HepG2 (cell line): ENCODE results near the gene CCDC14. TPM values are rescaled to one million over a fixed set of nuclear protein-coding genes. Genes with fewer than 3 reads are reported as not detected.

Experiments
- ATAC-seq: fragments of 200-7000 bp; cut with Tn5 transposase; 3 replicates; pipeline ENCODE4 v1.9.1; 2020; ENCODE audit warnings: mild to moderate bottlenecking, moderate library complexity
- BruUV-seq: library from RNA; stranded (reverse); fragments of 400-500 nt; replicated peaks from 2 replicates; lab custom pipeline; 2021; lab: Mats Ljungman, UMichigan
- CTCF ChIA-PET: fragments of 300-600 bp; formaldehyde crosslinking; extraction: SDS; loops from one replicate; lab custom pipeline; 2021; ENCODE audit warnings: low total read pairs, inconsistent platforms, low intra/inter-chr PET ratio; lab: Yijun Ruan, JAX
- POLR2A ChIA-PET: fragments of 350-600 bp; sonication (Branson Sonifier 250); formaldehyde crosslinking; loops from one replicate; lab custom pipeline; 2020; ENCODE audit warnings: antibody characterized with exemption, inconsistent platforms; lab: Yijun Ruan, JAX
- DNase-seq: peaks from one replicate; pipeline ENCODE4 v3.0.0-alpha.2; 2015; ENCODE audit warnings: low spot score
- FAIRE-seq: peaks from 3 replicates; lab custom pipeline; 2011; peaks lifted over from hg19 to GRCh38; lab: Jason Lieb, UNC
- H2AFZ ChIP-seq: one replicate; pipeline ENCODE4 v1.6.1; 2011; ENCODE audit warnings: low read length, inconsistent platforms
- H3K27ac ChIP-seq: fragments of 300-600 bp; 3 replicates; pipeline ENCODE4 v1.8.0; 2011; ENCODE audit warnings: mixed run types, mild to moderate bottlenecking, mixed read lengths, low read length, inconsistent platforms; ENCODE audit not compliant: insufficient read depth; ENCODE audit errors: extremely low read length
- H3K27me3 ChIP-seq, 2 experiments: fragments of 200-600 bp in 1 of 2; 2 replicates in 1 of 2; 3 replicates in 1 of 2; pipeline versions ENCODE4 v1.6.0 to v1.8.0; 2011; ENCODE audit warnings: low read length in 2 of 2, mild to moderate bottlenecking in 2 of 2, moderate library complexity in 2 of 2, inconsistent platforms in 1 of 2; ENCODE audit not compliant: insufficient read depth in 2 of 2, control insufficient read depth in 1 of 2
- H3K36me3 ChIP-seq, 2 experiments: fragments of 200-600 bp in 1 of 2; replicated peaks in 1 of 2; 2 replicates in 1 of 2; 3 replicates in 1 of 2; pipeline versions ENCODE4 v1.5.1 to v1.8.0; 2011; ENCODE audit warnings: low read length in 2 of 2, inconsistent platforms in 1 of 2; ENCODE audit not compliant: insufficient read depth in 2 of 2, control insufficient read depth in 1 of 2
- H3K4me1 ChIP-seq: 2 replicates; pipeline ENCODE4 v1.5.1; 2012; ENCODE audit warnings: low read length, inconsistent platforms; ENCODE audit not compliant: insufficient read depth
- H3K4me2 ChIP-seq: 2 replicates; pipeline ENCODE4 v1.6.0; 2011; ENCODE audit warnings: low read depth, low read length, inconsistent platforms
- H3K4me3 ChIP-seq, 3 experiments: fragments of 200-600 bp in 1 of 3; sonication (generic), shearing (Covaris generic) in 1 of 3; replicated peaks in 1 of 3; 2 replicates each; pipeline ENCODE4 v1.5.1; 2011 to 2016; ENCODE audit warnings: low read length in 3 of 3, inconsistent platforms in 2 of 3, low read depth in 2 of 3, mild to moderate bottlenecking in 2 of 3, control low read depth in 1 of 3, mixed read lengths in 1 of 3; ENCODE audit not compliant: insufficient read depth in 1 of 3
- H3K79me2 ChIP-seq: one replicate; pipeline ENCODE4 v1.6.1; 2011; ENCODE audit warnings: low read length, inconsistent platforms; ENCODE audit not compliant: insufficient read depth
- H3K9ac ChIP-seq: 2 replicates; pipeline ENCODE4 v1.6.0; 2011; ENCODE audit warnings: mild to moderate bottlenecking, low read depth, low read length, inconsistent platforms; ENCODE audit not compliant: insufficient read depth
- H3K9me3 ChIP-seq: 2 replicates; pipeline ENCODE4 v1.5.1; 2012; ENCODE audit warnings: mild to moderate bottlenecking, low read length
- H4K20me1 ChIP-seq: 2 replicates; pipeline ENCODE4 v1.6.0; 2011; ENCODE audit warnings: inconsistent platforms, mild to moderate bottlenecking, low read length, moderate library complexity; ENCODE audit not compliant: insufficient read depth
- CENPT ChIP-seq: sonication (generic); formaldehyde crosslinking; IDR thresholded peaks from 2 replicates; pipeline ENCODE4 v1.8.0; 2022; ENCODE audit warnings: low read depth, mild to moderate bottlenecking, moderate library complexity, missing genetic modification reagents
- CHD2 ChIP-seq: IDR thresholded peaks from 2 replicates; pipeline ENCODE4 v1.6.1; 2011; ENCODE audit warnings: low read depth, low read length, improper control_type of control experiment
- MAZ ChIP-seq, 2 experiments: sonication (generic) in 1 of 2; formaldehyde crosslinking in 1 of 2; IDR thresholded peaks; 2 replicates each; pipeline versions ENCODE4 v1.5.0 to v1.6.1; 2012 to 2020; ENCODE audit warnings: low read depth in 2 of 2, mild to moderate bottlenecking in 2 of 2, borderline replicate concordance in 1 of 2, improper control_type of control experiment in 1 of 2, low read length in 1 of 2, missing genetic modification reagents in 1 of 2, moderate library complexity in 1 of 2
- MED1 ChIP-seq: sonication (generic); formaldehyde crosslinking; IDR thresholded peaks from 2 replicates; pipeline ENCODE4 v1.4.0; 2020; ENCODE audit warnings: missing genetic modification reagents
- SMAD3 ChIP-seq: sonication (generic); formaldehyde crosslinking; IDR thresholded peaks from 2 replicates; pipeline ENCODE4 v1.4.0; 2020; ENCODE audit warnings: missing genetic modification reagents
- SRF ChIP-seq: IDR thresholded peaks from 2 replicates; pipeline ENCODE4 v1.6.1; 2011; ENCODE audit warnings: mild to moderate bottlenecking, low read depth, low read length, moderate library complexity
- TOE1 ChIP-seq: sonication (generic); formaldehyde crosslinking; IDR thresholded peaks from 2 replicates; pipeline ENCODE4 v1.4.0; 2020; ENCODE audit warnings: mild to moderate bottlenecking, missing genetic modification reagents
- XRCC5 ChIP-seq: fragments of 200-400 bp; formaldehyde crosslinking; optimal IDR thresholded peaks from 2 replicates; pipeline ENCODE3; 2017; ENCODE audit warnings: mild to moderate bottlenecking, low read length
- ZNF644 ChIP-seq: IDR thresholded peaks from 2 replicates; pipeline ENCODE4 v1.6.1; 2016; ENCODE audit warnings: low read depth
- WGBS: methylation state at CpG from one replicate; pipeline ENCODE4 v1.1.6; 2017; ENCODE audit warnings: low lambda C conversion rate; 5-methylcytosine and 5-hydroxymethylcytosine counted together
- in situ Hi-C: cut with HindIII; loops from 2 replicates; pipeline ENCODE4 v1.10.0; 2017; ENCODE audit warnings: low pct_unique_long_range_greater_than_20kb; ENCODE audit not compliant: extremely low pct_ligation_motif_present
- intact Hi-C: fragments of 100-400 bp; cut with micrococcal nuclease; formaldehyde crosslinking; loops from one replicate; pipeline ENCODE4 v1.10.0; 2022; ENCODE audit not compliant: unreplicated experiment
- polyA plus RNA-seq, 8 experiments: library from polyadenylated mRNA; depleted of rRNA in 3 of 8; stranded (reverse) in 7 of 8; unstranded in 1 of 8; fragments of >200 nt; fragmentation: Illumina TruSeq in 4 of 8; extraction: Trizol in 4 of 8; gene quantifications; 2 replicates each; pipeline versions ENCODE4 v1.2.1 to v1.2.3, GENCODE V29; 2011 to 2016; ENCODE audit warnings: low read depth in 4 of 8, missing spikeins in 1 of 8, mixed read lengths in 1 of 8; ENCODE audit not compliant: insufficient read depth in 1 of 8
- total RNA-seq, 5 experiments: library from RNA; depleted of rRNA; stranded (reverse); fragments of >200 nt; fragmentation: Illumina TruSeq; extraction: Trizol; gene quantifications; 2 replicates each; pipeline ENCODE4 v1.2.3, GENCODE V29; 2016; ENCODE audit warnings: low read depth in 1 of 5
- TF ChIP-seq, protein P1 (sequence below): sonication (generic); formaldehyde crosslinking; IDR thresholded peaks from 2 replicates; pipeline ENCODE4 v1.5.0; 2020; ENCODE audit warnings: mild to moderate bottlenecking, missing genetic modification reagents, moderate library complexity

Gene CCDC14
- total and polyA plus RNA-seq, 2 of the 13 experiments (the other 11 are each of a cell fraction or from before 2014, with no cell fraction given) = 48.7 to 49.0 TPM

DNA sequence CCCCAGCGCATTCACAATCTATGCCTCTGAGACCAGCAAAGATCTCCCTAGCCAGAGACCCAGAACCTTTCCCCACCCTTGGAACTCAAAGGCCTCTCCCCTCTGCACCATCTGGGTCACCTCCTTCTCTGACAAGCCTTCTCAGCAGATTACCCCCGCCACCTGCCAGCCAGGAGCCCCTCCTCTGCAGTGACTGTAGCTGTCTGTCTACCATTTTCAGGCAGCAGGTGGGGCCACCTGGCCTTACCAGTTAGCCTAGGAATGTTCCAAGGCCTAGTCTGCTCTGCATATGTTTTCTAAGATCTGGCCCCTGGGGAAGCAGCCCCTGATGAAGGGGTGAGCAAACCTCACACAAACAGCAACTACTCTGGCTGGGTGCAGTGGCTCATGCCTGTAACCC is 79.3 kb downstream of the CCDC14 start:
- no peak for FAIRE-seq
- in situ Hi-C loops = no loop called here

DNA sequence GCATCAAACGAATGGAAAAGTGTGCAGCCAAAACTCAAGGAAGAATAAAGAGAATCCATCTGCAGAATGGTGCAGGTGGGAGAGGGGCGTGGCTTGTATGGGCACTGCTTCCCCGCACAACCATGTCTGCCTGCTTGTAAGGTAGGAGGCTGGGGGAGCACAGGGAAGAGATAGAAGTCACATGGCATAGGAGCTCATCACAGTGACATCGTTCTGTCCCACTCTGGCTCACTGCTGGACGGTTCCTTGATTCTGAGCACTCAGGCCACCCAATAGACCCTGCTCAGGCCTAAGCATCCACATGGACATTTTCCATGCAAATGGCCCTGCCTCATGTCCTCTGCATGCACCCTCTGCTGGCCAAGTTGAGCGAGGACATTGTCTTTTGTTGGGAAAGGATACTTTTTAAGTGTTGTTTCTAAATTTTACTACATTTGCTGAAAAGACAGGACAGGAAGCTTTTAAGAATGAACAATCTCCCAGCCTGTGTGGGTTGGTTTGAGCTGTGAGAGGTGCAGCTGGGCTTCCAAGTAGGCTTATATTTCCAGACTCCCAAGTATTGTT is 79.9 kb downstream of the CCDC14 start:
- Histone ChIP-seq H3K27me3 (peaks cover 0 to 25% of the 10 kb centered on the region in 2 experiments; a peak in 2 of 5 replicates), H3K9me3 (no peaks in the 10 kb centered on the region), H2AFZ (no peak overlapping the region), H3K36me3 (no peaks in the 10 kb centered on the region), H3K27ac (no peak overlapping the region), H3K4me1 (peaks cover 10% of the 10 kb centered on the region), H4K20me1 (no peaks in the 10 kb centered on the region), H3K79me2 (no peaks in the 10 kb centered on the region), H3K9ac (no peak overlapping the region), H3K4me2 (no peak overlapping the region), H3K4me3 (no peak overlapping the region)
- ChIA-PET CTCF (interaction anchor here (1.1 to 2.2 kb wide), 2 partner anchors 136 to 158 kb away, joined by 3 to 11 read pairs; no protein-coding TSS in a partner anchor), POLR2A (no interaction called here)
- 49% methylated on average over 4 of the region's 6 CpGs for WGBS
- intact Hi-C loops (loop anchor here (1.0 kb wide), 2 partner anchors 82 to 136 kb away; no protein-coding TSS in a partner anchor), in situ Hi-C loops (no loop called here)
- peak; percentile 40 for DNase-seq
- peak; percentile 75 for FAIRE-seq
- no TSS peak for BruUV-seq
- ATAC-seq = peak; percentile 49
- TF ChIP-seq SMAD3 (CRISPR knock-in tag) (no peak), CENPT (CRISPR knock-in tag) (no peak), MAZ (IDR thresholded peaks at IDR 0.05; ENCODE audit: borderline replicate concordance, low read depth, low read length) (no peak), MAZ (CRISPR knock-in tag; IDR thresholded peaks at IDR 0.05; ENCODE audit: low read depth) (no peak), ZNF644 (CRISPR knock-in tag) (peak; percentile 69; the same call in 1 of the 2 replicates), TOE1 (CRISPR knock-in tag) (no peak), XRCC5 (peak; percentile 46), SRF (no peak), MED1 (CRISPR knock-in tag) (no peak)
- TF ChIP-seq, protein P1, sequence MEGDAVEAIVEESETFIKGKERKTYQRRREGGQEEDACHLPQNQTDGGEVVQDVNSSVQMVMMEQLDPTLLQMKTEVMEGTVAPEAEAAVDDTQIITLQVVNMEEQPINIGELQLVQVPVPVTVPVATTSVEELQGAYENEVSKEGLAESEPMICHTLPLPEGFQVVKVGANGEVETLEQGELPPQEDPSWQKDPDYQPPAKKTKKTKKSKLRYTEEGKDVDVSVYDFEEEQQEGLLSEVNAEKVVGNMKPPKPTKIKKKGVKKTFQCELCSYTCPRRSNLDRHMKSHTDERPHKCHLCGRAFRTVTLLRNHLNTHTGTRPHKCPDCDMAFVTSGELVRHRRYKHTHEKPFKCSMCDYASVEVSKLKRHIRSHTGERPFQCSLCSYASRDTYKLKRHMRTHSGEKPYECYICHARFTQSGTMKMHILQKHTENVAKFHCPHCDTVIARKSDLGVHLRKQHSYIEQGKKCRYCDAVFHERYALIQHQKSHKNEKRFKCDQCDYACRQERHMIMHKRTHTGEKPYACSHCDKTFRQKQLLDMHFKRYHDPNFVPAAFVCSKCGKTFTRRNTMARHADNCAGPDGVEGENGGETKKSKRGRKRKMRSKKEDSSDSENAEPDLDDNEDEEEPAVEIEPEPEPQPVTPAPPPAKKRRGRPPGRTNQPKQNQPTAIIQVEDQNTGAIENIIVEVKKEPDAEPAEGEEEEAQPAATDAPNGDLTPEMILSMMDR = peak; percentile 66

More for the DNA sequence above, 79.3 kb downstream of the CCDC14 start:
- H3K27me3 ChIP-seq = peaks cover 0 to 25% of the 10 kb centered on the region in 2 experiments; a peak in 2 of 5 replicates
- no peaks in the 10 kb centered on the region for H3K79me2 ChIP-seq
- intact Hi-C loops = loop anchor here (1.0 kb wide), 2 partner anchors 82 to 136 kb away; no protein-coding TSS in a partner anchor
- no peak overlapping the region for H3K27ac ChIP-seq
- no peak overlapping the region for H2AFZ ChIP-seq
- no peaks in the 10 kb centered on the region for H3K9me3 ChIP-seq
- H3K9ac ChIP-seq = no peak overlapping the region
- no peaks in the 10 kb centered on the region for H3K36me3 ChIP-seq
- no peak for ATAC-seq
- 86% methylated on average over 2 of the region's 2 CpGs for WGBS
- H3K4me2 ChIP-seq = no peak overlapping the region
- H3K4me3 ChIP-seq = no peak overlapping the region
- POLR2A ChIA-PET = no interaction called here
- no peak for DNase-seq
- CTCF ChIA-PET = interaction anchor here (1.1 to 2.2 kb wide), 2 partner anchors 137 to 158 kb away, joined by 3 to 11 read pairs; no protein-coding TSS in a partner anchor
- BruUV-seq = no TSS peak
- TF ChIP-seq, protein P1 = peak; percentile 13; the same call in 1 of the 2 replicates
- no peak for TF ChIP-seq CHD2
- peaks cover 10% of the 10 kb centered on the region for H3K4me1 ChIP-seq
- no peaks in the 10 kb centered on the region for H4K20me1 ChIP-seq
